ENCODE results near the gene NFIA.

- no peak for TF ChIP-seq POLR2A (IDR thresholded peaks at IDR 0.05; ENCODE audit: low read depth, low read length)
- TF ChIP-seq TAF1 (IDR thresholded peaks at IDR 0.05; ENCODE audit: borderline replicate concordance, low read depth, low read length) = no peak
These were observed 69.7 kb downstream of the NFIA start for GRCh38 chr1:61152066-61152465.

All from GM12892 (cell line).